Ecto neural progenitor cell (in vitro differentiated cells): ENCODE results near the gene STMN1.

Experiments
- DNase-seq: peaks from one replicate; pipeline ENCODE4 v3.0.0-alpha.2; 2018; ENCODE audit warnings: low spot score

STMN1 gene

DNA sequence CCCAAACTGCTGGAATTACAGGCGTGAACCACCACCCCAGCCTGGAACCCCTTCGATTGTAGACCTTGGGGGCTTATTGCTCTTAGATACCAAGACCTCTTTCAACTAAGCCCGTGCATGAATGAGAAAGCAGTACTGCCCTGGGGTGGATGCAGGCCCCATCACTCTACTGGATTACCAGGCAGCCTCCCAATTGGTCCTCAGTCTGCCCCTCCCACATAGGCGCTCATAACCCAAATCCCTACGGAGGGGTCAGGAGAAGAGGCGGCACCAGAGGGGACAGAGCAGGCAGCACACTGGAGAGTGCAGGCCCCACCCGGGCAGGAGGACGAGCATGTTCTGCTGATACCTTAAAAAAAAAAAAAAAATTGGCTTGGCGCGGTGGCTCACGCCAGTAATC is 12.4 kb upstream of the STMN1 start:
- no peak for DNase-seq

DNA sequence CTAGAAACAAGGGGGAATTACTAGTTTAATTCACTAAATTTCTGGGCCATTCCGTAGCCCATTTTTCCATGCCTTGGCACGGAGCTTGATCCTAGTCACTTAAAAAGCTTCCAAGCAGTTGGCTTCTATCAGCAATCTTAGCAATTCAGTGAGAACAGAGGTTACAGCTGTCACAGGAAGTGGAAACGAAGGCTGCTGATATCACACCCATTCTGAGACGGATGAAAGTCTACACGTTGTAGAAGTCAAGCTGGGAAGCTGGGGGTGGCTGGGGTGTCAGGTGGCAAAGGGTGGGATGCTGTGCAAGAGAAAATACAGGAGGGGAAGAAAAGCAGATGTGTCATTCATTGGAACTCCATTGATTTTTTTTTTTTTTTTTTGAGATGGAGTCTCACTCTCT is 11.8 kb upstream of the STMN1 start:
- no peak for DNase-seq

DNA sequence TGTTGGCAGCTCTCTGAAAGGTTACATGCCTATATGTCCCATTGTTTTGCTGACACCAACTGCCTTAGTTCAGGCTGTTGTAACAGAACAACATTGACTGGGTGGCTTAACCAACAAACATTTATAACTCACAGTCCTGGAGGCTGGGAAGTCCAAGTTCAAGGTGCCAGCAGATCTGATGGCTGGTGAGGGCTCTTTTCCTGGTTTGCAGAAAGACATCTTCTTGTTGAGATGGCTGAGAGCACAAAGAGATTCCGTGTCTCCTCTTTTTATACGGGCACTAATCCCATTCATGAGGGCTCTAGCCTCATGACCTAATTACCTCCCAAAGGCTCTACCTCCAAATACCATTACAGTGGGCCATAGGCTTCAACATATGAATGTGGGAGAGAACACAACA is 10.2 kb upstream of the STMN1 start:
- no peak for DNase-seq

DNA sequence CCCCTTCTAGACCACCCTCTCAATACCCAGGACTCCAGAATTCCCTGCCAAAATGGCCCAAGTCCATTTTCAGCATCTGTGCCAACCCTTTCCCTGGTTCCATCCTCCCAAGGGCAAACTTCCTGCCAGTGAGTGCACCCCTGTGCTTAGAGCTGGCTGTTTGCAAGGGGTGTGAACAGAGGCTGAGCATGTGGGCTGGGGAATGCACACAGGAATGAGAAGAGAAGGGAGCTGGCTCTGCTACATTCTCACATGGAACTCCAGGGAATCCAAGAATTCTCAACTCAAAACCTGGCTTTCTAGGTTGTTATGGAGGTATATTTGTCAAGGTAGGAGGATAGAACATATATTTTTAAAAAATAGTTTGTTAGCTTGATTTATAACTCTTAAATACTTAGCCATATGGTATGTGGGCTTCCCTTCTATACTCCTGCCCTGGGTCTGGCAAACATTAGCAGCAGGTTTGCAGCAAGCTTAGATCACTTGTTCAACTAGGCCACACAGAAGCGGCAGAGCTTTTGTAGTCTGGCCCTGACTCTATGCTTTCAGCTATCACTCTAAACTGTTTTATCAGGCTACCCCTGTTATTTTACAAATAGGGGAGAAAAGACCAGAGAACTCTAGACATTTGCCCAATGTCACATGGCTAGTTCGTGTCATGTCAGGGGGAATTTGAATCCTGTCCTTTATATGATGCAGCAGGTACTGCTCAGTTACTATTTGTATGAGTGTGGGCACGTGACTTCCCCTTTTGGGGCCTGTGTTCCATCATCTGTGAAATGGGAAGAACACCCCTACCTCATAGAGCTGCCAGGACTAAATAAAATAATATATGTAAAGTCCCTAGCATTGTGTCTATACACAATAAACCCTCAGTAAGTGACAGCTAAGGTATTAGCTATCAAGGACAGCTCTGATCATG is 8.1 kb upstream of the STMN1 start:
- no peak for DNase-seq

DNA sequence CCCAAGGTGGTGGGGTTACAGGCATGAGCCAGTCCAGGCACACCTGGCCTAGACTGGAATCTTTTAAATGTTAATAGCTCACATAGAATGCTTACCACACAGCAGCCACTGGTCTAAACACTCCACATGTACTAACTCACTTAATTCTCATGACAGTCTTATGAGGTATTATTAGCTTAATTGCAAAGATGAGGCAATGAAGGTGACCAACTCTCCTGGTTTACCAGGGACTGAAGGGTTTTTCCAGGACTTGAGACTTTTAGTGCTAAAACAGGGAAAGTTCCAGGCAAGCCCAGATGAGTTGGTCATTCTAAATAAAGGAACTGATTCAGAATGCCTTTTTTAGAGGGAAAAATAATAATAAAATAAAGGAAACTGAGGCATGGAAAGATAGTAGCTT is 7.0 kb upstream of the STMN1 start:
- DNase-seq: no peak

DNA sequence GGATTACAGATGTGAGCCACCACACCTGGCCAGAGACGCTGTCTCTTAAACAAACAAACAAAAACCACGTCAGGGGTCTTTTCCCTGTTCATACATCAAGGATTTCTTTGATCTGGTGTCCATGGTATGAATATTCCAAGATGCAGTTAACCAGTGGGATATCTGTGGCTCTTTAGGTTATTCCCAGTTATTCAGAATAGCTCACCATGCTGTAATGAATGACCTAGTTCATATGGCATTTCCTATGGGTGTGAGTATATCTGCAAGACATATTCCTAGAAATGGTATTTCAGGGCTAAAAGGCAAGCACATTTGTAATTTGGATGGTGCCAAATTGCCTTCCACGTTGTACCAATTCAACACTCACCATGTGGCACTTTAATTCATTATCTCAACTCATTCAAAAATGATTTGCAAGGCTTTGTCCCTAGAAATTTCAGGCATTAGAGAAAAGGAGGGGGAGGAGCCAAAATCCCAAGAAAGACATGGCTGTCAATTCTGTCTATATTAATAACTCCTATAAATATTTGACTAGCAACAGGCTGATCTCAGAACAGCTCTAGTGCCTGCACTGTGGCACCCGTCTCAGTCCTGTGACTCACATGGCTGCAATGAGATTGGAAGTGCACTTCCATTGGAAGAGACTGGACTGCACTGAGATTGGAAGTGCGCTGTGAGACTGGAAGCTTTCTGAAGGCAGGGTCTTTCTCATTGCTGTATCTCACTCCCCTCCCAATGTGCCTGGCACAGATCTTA is 6.0 kb upstream of the STMN1 start:
- no peak for DNase-seq

DNA sequence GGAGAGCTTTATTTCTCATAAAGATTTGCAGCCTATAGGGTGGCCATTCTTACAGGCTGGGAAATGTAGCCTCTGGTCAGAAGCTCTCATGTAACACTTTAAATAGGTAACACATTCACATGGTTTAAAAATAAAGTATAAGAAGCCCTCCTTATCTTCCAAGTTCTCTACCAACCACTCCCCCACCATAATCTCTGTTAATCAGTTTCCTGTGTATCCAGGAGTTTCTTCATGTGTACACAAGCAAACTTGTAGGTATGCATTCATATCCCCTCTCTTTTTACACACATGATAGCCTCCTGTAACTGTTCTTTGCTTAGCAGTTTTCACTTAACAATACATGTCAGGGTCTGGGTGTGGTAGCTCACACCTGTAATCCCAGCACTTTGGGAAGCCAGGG is 4.9 kb upstream of the STMN1 start:
- no peak for DNase-seq

DNA sequence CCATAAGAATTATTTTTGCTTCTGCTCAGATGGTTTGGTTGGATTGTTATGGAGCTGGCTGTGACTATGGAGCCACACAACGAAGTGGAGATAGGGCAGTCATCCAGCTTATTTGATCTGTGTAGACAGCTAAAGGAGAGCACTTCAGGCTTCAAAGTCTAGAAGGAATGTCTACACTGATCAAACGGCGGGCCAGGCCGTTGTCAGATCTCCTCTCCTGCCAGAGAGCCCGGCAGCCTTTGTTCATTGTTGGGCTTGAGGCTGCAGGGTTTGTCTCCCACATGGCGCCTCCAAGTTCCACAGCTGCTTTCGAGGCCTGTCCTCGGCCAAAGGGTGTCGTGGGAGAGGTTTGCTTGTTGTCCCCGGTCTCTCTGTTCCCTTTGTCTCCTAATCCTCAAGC is 2.8 kb upstream of the STMN1 start:
- no peak for DNase-seq

DNA sequence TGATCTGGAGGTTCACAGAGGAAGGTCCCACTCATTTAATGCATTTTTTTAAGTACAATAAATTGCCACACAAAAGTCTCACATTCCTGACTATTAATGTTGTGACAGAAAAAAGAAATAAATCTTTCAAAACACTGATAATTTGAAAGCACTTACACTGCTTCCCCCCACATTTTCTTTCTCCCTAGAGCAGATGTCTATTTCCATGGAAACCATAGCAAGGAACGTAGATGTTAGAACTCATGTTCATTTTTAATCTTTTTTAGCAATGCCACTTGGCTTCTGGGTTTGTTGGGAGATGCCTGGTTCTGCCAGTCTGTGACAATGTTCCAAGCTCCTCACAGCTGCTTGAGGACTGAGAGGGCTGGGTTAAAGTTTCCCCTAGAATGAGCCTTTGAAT is 1.9 kb upstream of the STMN1 start:
- DNase-seq: no peak

DNA sequence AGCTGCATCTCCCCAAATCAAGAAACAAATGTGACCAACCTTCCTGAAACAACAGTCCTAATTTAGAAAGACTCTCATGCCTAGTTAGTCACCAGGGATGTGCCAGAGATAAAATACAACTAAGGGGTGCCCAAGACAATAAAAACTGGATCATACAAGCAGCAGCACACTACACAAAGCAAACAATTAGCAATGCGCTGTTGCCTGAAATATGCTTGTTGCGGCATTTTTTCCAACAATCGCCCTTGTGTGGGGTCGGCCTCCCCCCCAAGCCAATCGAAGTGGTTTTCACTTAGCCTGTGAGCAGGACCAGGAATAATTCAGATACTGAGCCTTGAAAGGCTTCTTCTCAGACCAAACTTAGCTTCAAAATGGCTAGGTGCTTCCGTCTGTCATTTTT is 1.4 kb upstream of the STMN1 start:
- DNase-seq: no peak

DNA sequence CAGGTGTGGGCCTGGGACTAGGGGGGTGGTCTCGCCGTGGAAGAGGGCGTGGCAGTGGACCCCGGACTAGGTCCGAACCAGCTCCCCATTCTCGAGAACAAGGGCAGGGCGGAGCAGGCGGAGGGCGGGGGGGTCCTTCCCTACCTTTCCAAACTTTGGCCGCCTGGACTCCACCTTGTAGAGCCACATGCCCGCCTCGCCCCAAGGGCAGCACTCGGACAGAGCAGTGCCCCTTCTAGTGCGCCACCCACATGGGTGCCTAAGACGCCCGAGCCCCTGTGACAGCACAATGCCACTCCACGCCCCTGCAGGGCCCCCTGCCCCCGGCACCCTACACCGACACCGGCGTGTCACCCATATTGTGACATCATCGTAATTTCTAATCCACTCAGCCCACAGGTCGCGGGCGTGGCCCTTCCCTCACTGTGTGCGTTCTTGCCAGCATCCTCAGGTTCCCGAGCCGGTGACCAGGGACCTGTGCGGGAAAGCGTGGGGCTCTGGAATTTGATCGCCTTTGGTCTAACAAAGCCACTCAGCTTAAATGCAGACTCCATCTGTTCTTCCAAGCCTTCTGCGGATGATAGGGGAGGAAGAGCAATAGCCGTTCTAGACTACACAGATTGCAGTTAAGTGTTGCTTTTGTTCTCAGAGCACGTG is 553 bp upstream of the STMN1 start:
- DNase-seq: peak; percentile 74

DNA sequence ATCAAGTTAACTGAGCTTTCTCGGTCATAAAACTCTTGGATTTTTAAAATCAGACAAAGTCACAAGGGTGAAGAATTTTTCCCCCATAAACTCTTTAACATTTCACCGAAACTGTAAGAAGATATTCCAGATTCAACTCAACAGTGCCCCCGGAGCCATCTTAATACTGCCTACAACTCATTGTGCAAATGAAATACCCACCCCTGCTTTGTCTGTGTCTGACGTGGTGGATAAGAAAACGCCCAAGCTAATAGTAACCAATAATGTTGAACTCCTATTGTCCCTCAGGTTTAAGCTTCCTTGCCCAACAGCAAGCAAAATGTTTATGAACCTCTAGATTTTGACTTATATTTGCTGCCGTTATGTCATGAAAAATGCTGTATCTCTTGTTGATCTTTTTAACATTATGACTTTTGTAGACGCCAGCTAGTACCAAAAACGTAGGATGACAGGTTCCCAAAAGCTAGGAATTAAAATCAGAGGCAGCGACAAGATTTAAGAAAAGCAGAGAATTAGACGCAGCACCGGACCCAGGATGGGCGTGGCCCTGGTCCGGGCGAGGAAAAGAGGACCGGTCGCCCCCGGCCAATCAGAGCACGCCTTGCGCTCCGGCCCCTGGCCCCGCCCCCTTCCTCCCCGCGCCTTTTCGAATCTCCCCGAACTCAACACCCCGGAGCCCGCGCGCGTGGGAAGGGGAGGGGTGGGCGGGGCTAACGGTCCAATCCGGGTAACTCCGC is 1.1 kb downstream of the STMN1 start:
- DNase-seq: peak; percentile 98

DNA sequence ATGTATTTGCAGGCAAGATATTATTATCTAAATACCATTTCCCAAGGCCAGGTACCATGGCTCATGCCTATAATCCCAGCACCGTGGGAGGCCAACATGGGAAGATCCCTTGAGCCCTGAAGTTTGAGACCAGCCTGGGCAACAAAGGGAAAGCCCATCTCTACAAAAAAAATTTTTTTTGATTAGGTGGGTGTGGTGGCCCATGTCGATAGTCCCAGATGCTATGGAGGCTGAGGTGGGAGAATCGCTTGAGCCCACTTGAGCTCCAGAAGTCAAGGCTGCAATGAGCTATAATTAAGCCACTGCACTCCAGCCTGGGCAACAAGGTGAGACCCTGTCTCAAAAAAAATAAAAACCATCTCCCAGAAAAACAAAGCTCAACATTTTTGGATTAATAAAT is 2.2 kb downstream of the STMN1 start:
- no peak for DNase-seq

DNA sequence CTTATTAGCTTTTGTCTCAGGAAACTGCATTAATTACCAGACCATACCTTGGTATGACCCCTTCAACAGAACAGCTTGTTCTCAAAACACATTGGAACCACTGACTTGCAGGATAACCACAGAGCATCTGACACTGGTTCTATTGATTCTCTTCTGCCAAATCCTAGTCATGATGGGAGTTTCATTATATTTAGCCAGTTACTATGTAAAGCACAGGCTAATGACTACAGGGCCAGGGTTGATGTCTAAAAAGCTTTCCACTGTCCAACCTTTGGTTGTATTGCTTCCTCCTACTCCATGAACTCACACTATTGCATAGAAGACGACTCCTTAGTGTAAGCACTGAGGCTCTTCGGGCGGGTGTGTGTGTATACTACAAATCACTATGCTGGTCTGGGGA is 3.8 kb downstream of the STMN1 start:
- no peak for DNase-seq

DNA sequence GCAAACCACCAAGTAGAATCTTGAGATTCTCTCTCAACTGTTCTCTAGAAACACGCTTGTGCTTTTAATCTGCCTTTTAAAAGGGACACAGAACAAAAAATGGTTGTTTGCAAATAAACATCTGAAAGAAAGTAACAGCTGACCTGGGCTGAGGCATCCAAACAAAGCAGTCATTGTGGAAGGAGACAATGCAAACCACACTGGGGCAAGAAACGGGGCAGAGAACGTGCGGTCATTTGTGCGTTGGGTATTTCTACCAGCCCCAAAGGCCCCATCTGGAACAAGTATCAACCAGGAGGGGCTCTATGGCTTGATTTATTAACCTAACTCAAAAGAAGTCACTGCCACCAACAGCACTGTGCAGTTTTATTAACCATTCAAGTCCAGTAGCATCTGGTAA is 6.0 kb downstream of the STMN1 start:
- no peak for DNase-seq

DNA sequence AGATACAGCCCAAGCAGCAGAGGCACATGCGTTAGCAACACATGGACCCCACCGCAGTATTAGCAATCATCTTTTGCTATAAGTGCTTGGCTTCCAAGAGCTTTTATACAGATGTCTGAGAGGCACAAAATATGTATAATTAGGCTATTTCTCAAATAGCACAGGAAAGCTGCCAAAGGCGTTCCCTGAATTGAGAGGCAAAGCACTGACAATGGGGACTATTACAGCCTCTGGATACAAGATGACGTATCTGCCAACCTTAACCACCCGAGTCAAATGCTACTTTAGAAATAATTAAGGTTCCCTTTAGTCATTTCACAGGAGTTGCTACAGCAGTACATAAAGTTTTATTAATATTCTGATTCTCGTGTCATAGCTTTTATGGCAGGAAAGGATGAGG is 6.4 kb downstream of the STMN1 start:
- DNase-seq: no peak

DNA sequence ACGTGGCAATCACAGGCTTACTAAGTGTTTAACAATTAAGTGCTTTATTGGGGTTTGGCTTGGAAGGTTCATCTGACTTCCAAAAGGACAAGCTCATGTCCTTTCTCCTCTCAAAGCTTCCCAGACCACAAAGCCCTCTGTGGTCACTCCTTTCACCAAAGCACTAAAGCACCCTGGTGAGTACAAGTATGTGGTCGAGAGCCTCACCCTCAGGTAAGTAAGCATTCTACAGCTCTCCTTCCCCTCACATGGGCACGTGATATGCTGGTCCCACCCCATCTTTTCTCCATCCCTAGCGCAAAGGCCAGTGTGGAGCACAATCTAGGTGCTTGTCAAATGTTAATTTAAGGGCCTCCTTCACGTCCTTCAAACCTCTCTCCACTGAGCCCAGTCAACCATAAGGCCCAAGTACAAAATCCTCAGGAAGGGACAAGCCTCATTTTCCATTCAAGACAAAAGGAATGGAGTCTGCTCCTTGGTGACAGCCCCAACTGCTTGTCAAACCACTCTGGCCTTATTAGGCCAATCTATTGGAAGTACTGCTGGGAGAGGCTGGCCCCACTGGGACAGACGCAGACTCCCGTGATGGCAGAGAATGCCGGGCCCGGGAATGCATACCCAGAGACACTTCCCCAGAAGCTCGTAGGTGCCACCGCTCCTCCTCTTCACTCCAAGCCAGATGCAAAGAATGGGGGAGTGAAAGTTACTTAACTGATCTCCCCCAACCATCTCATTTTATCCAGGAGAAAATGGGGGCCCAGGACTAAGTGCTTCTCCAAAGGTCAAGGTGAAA is 7.8 kb downstream of the STMN1 start:
- DNase-seq: no peak

DNA sequence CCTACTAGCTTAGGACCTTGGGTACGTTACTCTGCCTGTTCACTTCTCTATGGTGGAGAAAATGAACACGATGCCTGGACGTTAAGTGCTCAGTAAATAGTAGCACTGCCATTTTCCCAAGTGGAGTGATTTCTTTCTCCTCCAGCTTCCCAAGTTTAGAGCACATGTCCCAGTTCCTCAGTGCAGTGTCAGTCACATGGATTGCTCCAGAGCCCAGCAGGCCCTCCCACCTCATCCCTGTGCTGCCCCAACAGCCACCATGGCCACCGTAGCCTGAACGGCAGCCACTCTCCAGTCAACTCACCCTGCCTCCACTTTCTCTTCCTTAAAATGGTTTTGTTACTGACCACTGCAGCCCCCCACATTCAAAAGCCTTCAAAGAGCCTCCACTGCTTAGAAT is 8.5 kb downstream of the STMN1 start:
- DNase-seq: no peak

DNA sequence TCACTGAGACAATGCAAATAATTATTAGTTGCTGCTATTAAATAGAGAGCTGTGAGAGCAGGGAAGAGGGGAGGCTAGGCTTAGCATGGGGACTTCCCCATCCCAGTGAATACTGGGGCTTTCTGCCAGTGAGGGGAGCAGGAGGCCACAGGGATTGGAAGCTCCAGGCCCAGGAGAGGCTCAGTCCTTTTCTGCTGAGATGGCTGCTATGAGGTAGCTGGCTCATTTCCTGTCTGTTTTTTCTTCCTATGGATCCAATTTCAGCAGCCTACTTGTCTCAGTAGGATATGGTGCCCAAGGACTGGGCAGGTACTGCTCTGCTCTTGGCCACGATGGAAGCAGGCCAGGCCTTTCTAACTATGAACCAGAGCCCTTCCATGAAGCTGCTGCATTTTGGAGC is 10.0 kb downstream of the STMN1 start:
- no peak for DNase-seq

DNA sequence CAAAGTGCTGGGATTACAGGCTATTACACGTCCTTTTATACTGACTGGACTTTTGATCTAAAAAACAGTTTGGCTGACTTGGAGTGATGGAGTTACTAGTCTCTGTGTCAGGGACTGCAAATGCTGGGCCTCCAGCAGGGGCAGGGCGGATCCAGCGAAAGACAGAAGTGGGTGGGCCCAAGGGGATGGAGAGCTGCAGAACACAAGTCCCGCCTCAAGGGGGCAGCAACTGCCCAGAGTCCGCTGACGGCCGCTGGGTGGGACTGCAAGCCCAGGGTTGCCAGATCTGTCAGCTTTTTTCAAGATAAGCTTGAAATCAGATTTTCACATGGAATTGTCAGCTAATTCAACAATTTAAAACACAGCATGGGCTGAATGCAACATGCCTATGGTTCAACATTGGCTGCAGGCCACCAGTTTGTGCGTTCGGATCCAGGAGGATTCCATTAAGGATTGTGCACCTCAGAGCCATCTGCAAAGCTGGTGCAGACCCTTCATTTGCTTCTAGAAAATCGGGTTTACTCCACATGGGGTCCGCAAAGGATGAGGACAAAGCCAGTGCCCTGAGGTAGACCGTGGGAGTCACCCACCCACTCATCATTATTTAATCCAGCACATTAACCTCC is 10.7 kb downstream of the STMN1 start:
- peak; percentile 94 for DNase-seq

DNA sequence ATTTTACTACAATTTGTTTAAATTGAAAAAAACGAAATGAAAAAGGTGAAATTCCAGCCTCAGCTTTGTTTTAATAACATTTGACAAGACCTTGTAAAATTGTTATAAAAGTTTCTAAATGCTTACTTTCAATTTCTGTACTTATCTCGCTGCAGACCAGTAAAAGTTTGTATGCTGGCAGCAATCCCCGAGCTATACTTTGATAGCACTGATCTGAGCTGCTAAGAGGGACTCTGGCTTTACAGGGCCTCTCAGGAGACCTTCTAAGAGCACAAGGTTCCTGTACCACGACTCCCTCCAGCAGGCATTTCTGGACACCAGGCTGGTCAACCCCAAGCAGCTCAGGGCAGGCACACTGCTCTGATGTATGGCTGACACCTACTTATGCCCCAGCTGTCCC is 13.1 kb downstream of the STMN1 start:
- no peak for DNase-seq
